Measurements from ENCODE around the gene HRC. TPM values are rescaled to one million over a fixed set of nuclear protein-coding genes. Genes with fewer than 3 reads are reported as not detected.
A peak's percentile ranks its signal among the peaks of the same experiment; 100 is the strongest.

The HRC gene
- polyA plus RNA-seq, 3 donors, result not detected

DNA sequence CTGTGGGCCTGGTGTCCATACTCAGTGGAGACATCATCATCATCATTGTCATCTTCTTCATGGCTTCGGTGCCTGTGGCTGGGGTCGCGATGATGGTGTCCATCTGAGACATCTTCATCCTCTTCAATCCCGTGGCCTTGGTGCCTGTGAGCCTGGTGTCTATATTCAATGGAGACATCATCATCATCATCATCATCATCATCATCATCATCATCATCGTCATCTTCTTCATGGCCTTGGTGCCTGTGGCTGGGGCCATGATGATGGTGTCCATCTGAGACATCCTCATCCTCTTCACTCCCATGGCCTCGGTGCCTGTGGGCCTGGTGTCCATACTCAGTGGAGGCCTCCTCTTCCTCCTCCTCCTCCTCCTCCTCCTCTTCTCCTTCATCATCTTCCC lies 917 bp downstream of the HRC start:
- intact Hi-C loops (cut with micrococcal nuclease), result loop anchor here in 1 of 2 donors (5.0 kb wide), 1 partner anchor 53 kb away; no protein-coding TSS in a partner anchor
- Histone ChIP-seq H3K36me3 (replicated peaks in 1 of 2; ENCODE audit: control insufficient read depth in 1 of 2, insufficient read depth in 2 of 2, low read length in 2 of 2) (no peaks in the 10 kb centered on the region), H2AFZ (ENCODE audit: insufficient read depth, low read depth, low read length, poor library complexity, severe bottlenecking) (no peak overlapping the region), H3K79me2 (ENCODE audit: insufficient read depth, low read length) (no peaks in the 10 kb centered on the region), H4K20me1 (ENCODE audit: insufficient read depth, low read length) (no peaks in the 10 kb centered on the region), H3K9ac (ENCODE audit: insufficient read depth, low read length, poor library complexity, severe bottlenecking) (no peak overlapping the region), H3K27ac (ENCODE audit: low read depth in 1 of 2, low read length in 2 of 2) (no peak overlapping the region), H3K4me2 (replicated peaks; ENCODE audit: extremely low read depth, low read length, poor library complexity, severe bottlenecking) (no peak overlapping the region), H3K9me3 (replicated peaks in 1 of 2; ENCODE audit: control insufficient read depth in 1 of 2, insufficient read depth in 1 of 2, low read length in 2 of 2) (peaks cover 14 to 16% of the 10 kb centered on the region in 2 donors), H3K27me3 (ENCODE audit: control insufficient read depth in 2 of 2, insufficient read depth in 2 of 2, low read length in 2 of 2) (peaks cover 13 to 67% of the 10 kb centered on the region in 2 donors), H3K4me3 (replicated peaks in 1 of 3; ENCODE audit: low read depth in 2 of 3, low read length in 3 of 3) (no peak overlapping the region), H3K4me1 (ENCODE audit: control insufficient read depth in 1 of 2, insufficient read depth in 2 of 2, low read length in 2 of 2) (peaks cover 34 to 59% of the 10 kb centered on the region in 2 donors)
- 87% methylated on average over 5 of the region's 6 CpGs for whole genome bisulfite sequencing (ENCODE audit: insufficient coverage)
- TF ChIP-seq, protein P1, sequence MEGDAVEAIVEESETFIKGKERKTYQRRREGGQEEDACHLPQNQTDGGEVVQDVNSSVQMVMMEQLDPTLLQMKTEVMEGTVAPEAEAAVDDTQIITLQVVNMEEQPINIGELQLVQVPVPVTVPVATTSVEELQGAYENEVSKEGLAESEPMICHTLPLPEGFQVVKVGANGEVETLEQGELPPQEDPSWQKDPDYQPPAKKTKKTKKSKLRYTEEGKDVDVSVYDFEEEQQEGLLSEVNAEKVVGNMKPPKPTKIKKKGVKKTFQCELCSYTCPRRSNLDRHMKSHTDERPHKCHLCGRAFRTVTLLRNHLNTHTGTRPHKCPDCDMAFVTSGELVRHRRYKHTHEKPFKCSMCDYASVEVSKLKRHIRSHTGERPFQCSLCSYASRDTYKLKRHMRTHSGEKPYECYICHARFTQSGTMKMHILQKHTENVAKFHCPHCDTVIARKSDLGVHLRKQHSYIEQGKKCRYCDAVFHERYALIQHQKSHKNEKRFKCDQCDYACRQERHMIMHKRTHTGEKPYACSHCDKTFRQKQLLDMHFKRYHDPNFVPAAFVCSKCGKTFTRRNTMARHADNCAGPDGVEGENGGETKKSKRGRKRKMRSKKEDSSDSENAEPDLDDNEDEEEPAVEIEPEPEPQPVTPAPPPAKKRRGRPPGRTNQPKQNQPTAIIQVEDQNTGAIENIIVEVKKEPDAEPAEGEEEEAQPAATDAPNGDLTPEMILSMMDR (IDR thresholded peaks at IDR 0.05), result no peak
- H3K27me3 Mint-ChIP-seq (ENCODE audit: low read depth in 3 of 3), result peaks cover 65 to 92% (median 84%) of the 10 kb centered on the region in 3 donors
- no peak for DNase-seq
- peaks cover 12 to 27% (median 19%) of the 10 kb centered on the region in 7 donors for H3K9me3 Mint-ChIP-seq
- H3K4me3 Mint-ChIP-seq, result peak overlapping the region in 1 of 2 donors; percentile 49
- no peak overlapping the region for H3K27ac Mint-ChIP-seq
- H3K4me1 Mint-ChIP-seq, result peaks cover 47% of the 10 kb centered on the region
- peaks cover 0 to 3% of the 10 kb centered on the region in 2 donors for H3K36me3 Mint-ChIP-seq

DNA sequence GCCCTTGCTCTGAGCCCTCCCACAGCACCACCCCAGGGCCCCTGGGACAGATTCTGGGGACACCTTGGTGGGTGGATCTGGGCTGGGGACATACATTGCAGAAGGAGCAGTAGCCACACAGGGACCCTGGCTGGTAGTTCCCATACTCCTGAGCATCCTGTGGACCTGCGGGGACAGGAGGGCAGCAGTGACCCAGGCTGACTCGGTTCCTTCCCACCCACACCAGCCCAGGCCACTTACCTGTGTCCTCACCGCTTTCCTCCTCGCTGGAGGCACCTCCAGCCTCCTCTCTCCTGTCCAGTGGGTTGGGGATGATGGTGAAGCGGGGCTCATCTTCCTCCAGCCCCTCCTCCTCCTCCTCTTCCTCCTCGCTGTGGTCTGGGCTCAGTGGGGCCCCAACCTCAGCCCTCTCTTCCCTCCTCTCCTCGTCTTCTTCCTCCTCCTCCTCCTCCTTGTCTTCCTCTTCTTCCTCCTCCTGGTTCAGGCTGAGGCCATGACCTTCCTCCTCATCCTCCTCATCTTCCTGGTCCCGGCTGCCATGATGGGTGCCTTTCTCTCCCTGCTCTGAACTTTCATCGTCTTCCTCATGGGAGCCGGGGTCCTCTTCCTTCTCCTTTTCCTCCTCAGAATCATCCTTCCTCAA lies 1.9 kb downstream of the HRC start:
- Histone ChIP-seq H3K36me3 (replicated peaks in 1 of 2; ENCODE audit: control insufficient read depth in 1 of 2, insufficient read depth in 2 of 2, low read length in 2 of 2) (no peaks in the 10 kb centered on the region), H3K79me2 (ENCODE audit: insufficient read depth, low read length) (no peaks in the 10 kb centered on the region), H2AFZ (ENCODE audit: insufficient read depth, low read depth, low read length, poor library complexity, severe bottlenecking) (no peak overlapping the region), H3K9me3 (replicated peaks in 1 of 2; ENCODE audit: control insufficient read depth in 1 of 2, insufficient read depth in 1 of 2, low read length in 2 of 2) (peaks cover 22 to 26% of the 10 kb centered on the region in 2 donors), H3K4me1 (ENCODE audit: control insufficient read depth in 1 of 2, insufficient read depth in 2 of 2, low read length in 2 of 2) (peaks cover 39 to 64% of the 10 kb centered on the region in 2 donors), H3K27me3 (ENCODE audit: control insufficient read depth in 2 of 2, insufficient read depth in 2 of 2, low read length in 2 of 2) (peaks cover 18 to 71% of the 10 kb centered on the region in 2 donors), H3K27ac (ENCODE audit: low read depth in 1 of 2, low read length in 2 of 2) (no peak overlapping the region), H3K4me3 (replicated peaks in 1 of 3; ENCODE audit: low read depth in 2 of 3, low read length in 3 of 3) (no peak overlapping the region), H3K9ac (ENCODE audit: insufficient read depth, low read length, poor library complexity, severe bottlenecking) (no peak overlapping the region), H4K20me1 (ENCODE audit: insufficient read depth, low read length) (no peaks in the 10 kb centered on the region), H3K4me2 (replicated peaks; ENCODE audit: extremely low read depth, low read length, poor library complexity, severe bottlenecking) (no peak overlapping the region)
- no peak for DNase-seq
- intact Hi-C loops (cut with micrococcal nuclease), result loop anchor here in 1 of 2 donors (5.0 kb wide), 1 partner anchor 54 kb away; no protein-coding TSS in a partner anchor
- TF ChIP-seq, protein P1 (IDR thresholded peaks at IDR 0.05), result no peak
- no peak overlapping the region for H3K27ac Mint-ChIP-seq
- peaks cover 3% of the 10 kb centered on the region in 2 donors for H3K36me3 Mint-ChIP-seq
- peaks cover 65 to 95% (median 86%) of the 10 kb centered on the region in 3 donors for H3K27me3 Mint-ChIP-seq (ENCODE audit: low read depth in 3 of 3)
- H3K9me3 Mint-ChIP-seq, result peaks cover 14 to 36% (median 28%) of the 10 kb centered on the region in 7 donors
- H3K4me1 Mint-ChIP-seq, result peaks cover 52% of the 10 kb centered on the region
- 65% methylated on average over 4 of the region's 10 CpGs for WGBS (ENCODE audit: insufficient coverage)
- peak overlapping the region in 1 of 2 donors; percentile 36 for H3K4me3 Mint-ChIP-seq

Data from CD14-positive monocyte (primary cell).